HL-60 (cell line): ENCODE results near the gene NKAIN2.

Source experiments
- CTCF ChIP-seq: IDR thresholded peaks from one replicate; pipeline ENCODE4 v1.5.1; 2011; ENCODE audit warnings: low read length, control low read depth, inconsistent platforms; ENCODE audit not compliant: insufficient read depth
- REST ChIP-seq: IDR thresholded peaks from 2 replicates; pipeline ENCODE4 v1.6.1; 2012; ENCODE audit warnings: low read depth; ENCODE audit not compliant: insufficient replicate concordance

DNA sequence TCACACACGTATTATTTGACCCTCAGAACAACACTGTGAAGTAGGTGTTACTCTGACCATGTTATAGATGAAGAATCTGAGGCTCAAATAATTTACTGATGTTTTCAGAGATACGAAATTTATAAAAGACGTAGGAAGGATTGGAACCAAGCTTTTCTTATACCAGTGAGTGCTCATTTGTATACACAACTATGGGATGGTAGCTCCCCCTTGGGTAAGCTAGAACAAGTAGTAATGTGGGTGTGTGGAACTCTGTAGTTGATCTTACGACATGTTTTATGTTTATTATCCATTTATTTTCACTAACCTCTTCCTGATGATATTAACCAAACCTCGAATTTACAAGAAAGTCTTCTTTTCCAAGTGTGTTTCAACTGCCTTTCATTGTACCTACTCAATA lies 248.5 kb downstream of the NKAIN2 start:
- no peak for TF ChIP-seq CTCF
- TF ChIP-seq REST, result no peak
